Measurements from ENCODE around the gene C11orf54. TPM values are rescaled to one million over a fixed set of nuclear protein-coding genes. Genes with fewer than 3 reads are reported as not detected.

The C11orf54 gene
- total RNA-seq, 1 donor from 2014 or later = 30.1 TPM

DNA sequence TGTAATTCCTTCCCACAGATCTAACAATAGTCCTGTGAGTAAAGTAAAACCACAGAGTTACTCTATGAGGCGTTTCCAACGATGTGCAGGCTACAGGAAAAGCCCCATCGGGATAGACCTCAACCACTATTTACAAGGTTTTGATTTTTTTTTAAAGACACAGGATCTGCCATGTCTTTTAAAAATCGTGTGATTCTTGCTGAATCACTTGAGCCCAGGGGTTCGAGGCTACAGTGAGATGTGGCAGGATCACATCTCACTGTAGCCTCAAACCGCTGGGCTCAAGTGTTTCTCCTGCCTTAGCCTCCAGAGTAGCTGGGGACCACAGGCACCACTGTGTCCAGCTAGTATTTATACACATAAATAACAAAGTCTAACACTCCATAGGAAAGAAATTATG lies 8.0 kb upstream of the C11orf54 start:
- TF ChIP-seq CTCF (IDR thresholded peaks at IDR 0.05) = no peak
- peaks cover 96% of the 10 kb centered on the region for H3K36me3 Mint-ChIP-seq (ENCODE audit: low read depth)
- DNase-seq = no peak
- no peak overlapping the region for H3K4me3 Mint-ChIP-seq
- no peak for ATAC-seq (ENCODE audit: low read depth)
- CTCF ChIA-PET = no interaction called here
- intact Hi-C loops (cut with micrococcal nuclease) = loop anchor here (5.0 kb wide), 1 partner anchor 41 kb away; no protein-coding TSS in a partner anchor
- H3K9me3 Mint-ChIP-seq = no peaks in the 10 kb centered on the region
- H3K27ac Mint-ChIP-seq = peak overlapping the region; percentile 50
- no peaks in the 10 kb centered on the region for H3K27me3 Mint-ChIP-seq
- POLR2A ChIA-PET = interaction anchor here (1.2 kb wide), 1 partner anchor 14 kb away, joined by 3 read pairs; no protein-coding TSS in a partner anchor
- peaks cover 51% of the 10 kb centered on the region for H3K4me1 Mint-ChIP-seq

DNA sequence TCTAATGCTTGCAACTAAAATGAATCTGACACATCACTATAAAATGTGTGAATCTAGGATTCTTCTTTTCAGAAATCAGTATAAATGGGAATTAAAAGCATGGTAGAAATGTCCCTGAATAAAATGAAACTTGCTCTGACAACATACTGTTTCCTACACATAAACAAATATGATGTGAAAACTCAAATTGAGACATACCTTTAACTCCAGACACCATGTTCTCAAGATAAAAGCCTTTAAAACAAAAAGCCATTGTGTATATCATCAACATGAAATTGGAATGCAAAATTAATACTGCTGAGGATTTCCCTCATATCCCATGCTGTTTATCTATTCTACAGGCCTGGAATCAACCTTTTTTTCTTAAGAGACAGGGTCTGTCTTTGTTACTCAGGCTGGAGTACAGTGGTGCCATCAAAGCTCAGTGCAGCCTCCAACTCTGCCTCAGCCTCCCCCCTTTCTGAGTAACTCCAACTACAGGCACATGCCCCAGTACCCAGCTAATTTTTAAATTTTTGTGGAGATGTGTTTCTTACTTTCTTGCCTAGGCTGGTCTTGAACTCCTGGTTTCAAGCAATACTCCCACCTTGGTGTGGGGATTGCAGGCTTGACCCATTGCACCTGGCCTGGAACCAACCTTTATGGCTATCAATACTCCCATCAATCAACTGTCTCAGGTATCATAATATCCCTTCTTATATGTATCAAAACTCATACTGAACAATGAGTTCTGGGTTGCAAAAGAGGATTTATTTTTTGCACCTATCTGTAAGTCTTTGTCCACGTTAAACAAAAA lies 6.8 kb upstream of the C11orf54 start:
- no peak overlapping the region for H3K4me3 Mint-ChIP-seq
- no peaks in the 10 kb centered on the region for H3K27me3 Mint-ChIP-seq
- ChIA-PET POLR2A (interaction anchor here (0.5 to 1.2 kb wide), 4 partner anchors 9 to 62 kb away, joined by 3 read pairs; no protein-coding TSS in a partner anchor), CTCF (no interaction called here)
- TF ChIP-seq CTCF (IDR thresholded peaks at IDR 0.05) = no peak
- no peaks in the 10 kb centered on the region for H3K9me3 Mint-ChIP-seq
- intact Hi-C loops (cut with micrococcal nuclease) = loop anchor here (5.0 kb wide), 1 partner anchor 42 kb away; no protein-coding TSS in a partner anchor
- no peak for DNase-seq
- no peak for ATAC-seq (ENCODE audit: low read depth)
- peaks cover 96% of the 10 kb centered on the region for H3K36me3 Mint-ChIP-seq (ENCODE audit: low read depth)
- peak overlapping the region; percentile 56 for H3K27ac Mint-ChIP-seq
- peaks cover 62% of the 10 kb centered on the region for H3K4me1 Mint-ChIP-seq

GRCh38 chr11:93735627-93736026 lies 5.8 kb upstream of the C11orf54 start:
- POLR2A ChIA-PET = interaction anchor here (1.1 kb wide), 1 partner anchor 61 kb away, joined by 3 read pairs; no protein-coding TSS in a partner anchor

GRCh38 chr11:93736129-93736528 lies 5.3 kb upstream of the C11orf54 start:
- H3K4me3 Mint-ChIP-seq = no peak overlapping the region
- H3K27me3 Mint-ChIP-seq = no peaks in the 10 kb centered on the region
- no peak overlapping the region for H3K27ac Mint-ChIP-seq
- ChIA-PET CTCF (no interaction called here), POLR2A (interaction anchor here (0.9 to 7.0 kb wide), 2 partner anchors 6 to 17 kb away, joined by 6 to 114 read pairs; no protein-coding TSS in a partner anchor)
- no peak for DNase-seq
- H3K9me3 Mint-ChIP-seq = no peaks in the 10 kb centered on the region
- intact Hi-C loops (cut with micrococcal nuclease) = no loop called here
- ATAC-seq (ENCODE audit: low read depth) = no peak
- no peak for TF ChIP-seq CTCF (IDR thresholded peaks at IDR 0.05)
- H3K36me3 Mint-ChIP-seq (ENCODE audit: low read depth) = peaks cover 94% of the 10 kb centered on the region
- peaks cover 71% of the 10 kb centered on the region for H3K4me1 Mint-ChIP-seq

More at GRCh38 chr11:93735627-93736026, 5.8 kb upstream of the C11orf54 start:
- Mint-ChIP-seq H3K4me3 (no peak overlapping the region), H3K4me1 (peaks cover 71% of the 10 kb centered on the region), H3K36me3 (ENCODE audit: low read depth) (peaks cover 93% of the 10 kb centered on the region), H3K27me3 (no peaks in the 10 kb centered on the region), H3K9me3 (no peaks in the 10 kb centered on the region), H3K27ac (peak overlapping the region; percentile 56)
- CTCF ChIA-PET = no interaction called here
- no peak for ATAC-seq (ENCODE audit: low read depth)
- intact Hi-C loops (cut with micrococcal nuclease) = no loop called here
- TF ChIP-seq CTCF (IDR thresholded peaks at IDR 0.05) = no peak
- no peak for DNase-seq
